ENCODE measurements around the gene MX2.

Gene MX2

DNA sequence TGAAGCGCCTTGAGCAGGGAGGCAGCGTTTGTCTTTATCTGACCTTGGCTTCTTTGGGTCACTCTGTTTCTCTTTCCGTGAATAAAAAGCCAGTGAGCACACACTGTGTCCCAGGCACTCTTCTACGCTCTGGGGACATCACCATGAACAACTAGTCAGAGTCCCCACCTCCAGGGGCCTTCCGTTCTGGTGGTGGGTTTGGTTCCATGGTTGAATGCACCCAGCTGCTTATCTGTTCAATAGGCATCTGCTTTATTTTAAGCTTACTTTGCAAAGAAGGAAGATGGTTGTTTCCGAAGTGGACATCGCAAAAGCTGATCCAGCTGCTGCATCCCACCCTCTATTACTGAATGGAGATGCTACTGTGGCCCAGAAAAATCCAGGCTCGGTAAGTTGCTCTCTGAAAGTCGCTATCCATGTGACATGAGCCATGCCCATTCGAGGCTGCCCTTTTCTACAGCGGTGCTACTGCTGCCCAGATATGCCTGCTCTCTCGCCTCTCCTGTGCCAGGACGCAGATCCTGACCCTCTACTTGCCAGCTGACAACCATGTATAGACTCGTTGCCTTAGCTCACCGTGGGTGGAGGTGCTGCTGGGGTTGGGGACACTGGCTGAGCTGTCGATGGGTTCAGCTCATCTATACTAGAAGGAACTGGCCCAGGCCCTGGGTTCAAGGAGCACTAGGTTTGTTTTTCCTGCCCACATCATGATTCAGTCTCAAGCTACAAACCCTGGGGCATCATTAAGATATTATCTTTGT is 70.1 kb downstream of the MX2 start:
- no peak overlapping the region for H3K4me3 ChIP-seq (ENCODE audit: low read length)
- H3K27me3 ChIP-seq (ENCODE audit: low read depth, low read length), result no peaks in the 10 kb centered on the region
- no peak overlapping the region for H3K4me2 ChIP-seq (ENCODE audit: low read length)
- no peak overlapping the region for H3K27ac ChIP-seq (ENCODE audit: low read length)
- no peaks in the 10 kb centered on the region for H3K79me2 ChIP-seq (ENCODE audit: low read length)
- TF ChIP-seq, protein P1, sequence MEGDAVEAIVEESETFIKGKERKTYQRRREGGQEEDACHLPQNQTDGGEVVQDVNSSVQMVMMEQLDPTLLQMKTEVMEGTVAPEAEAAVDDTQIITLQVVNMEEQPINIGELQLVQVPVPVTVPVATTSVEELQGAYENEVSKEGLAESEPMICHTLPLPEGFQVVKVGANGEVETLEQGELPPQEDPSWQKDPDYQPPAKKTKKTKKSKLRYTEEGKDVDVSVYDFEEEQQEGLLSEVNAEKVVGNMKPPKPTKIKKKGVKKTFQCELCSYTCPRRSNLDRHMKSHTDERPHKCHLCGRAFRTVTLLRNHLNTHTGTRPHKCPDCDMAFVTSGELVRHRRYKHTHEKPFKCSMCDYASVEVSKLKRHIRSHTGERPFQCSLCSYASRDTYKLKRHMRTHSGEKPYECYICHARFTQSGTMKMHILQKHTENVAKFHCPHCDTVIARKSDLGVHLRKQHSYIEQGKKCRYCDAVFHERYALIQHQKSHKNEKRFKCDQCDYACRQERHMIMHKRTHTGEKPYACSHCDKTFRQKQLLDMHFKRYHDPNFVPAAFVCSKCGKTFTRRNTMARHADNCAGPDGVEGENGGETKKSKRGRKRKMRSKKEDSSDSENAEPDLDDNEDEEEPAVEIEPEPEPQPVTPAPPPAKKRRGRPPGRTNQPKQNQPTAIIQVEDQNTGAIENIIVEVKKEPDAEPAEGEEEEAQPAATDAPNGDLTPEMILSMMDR (IDR thresholded peaks at IDR 0.05; ENCODE audit: low read depth, low read length), result no peak
- no peak for TF ChIP-seq EZH2phosphoT487 (IDR thresholded peaks at IDR 0.05; ENCODE audit: low read depth)
- H3K9ac ChIP-seq (ENCODE audit: low read length), result no peak overlapping the region
- H3K4me1 ChIP-seq (ENCODE audit: low read length), result no peaks in the 10 kb centered on the region
- no peaks in the 10 kb centered on the region for H3K9me3 ChIP-seq (ENCODE audit: insufficient read depth, low read length)
- H2AFZ ChIP-seq (ENCODE audit: low read depth, low read length), result no peak overlapping the region
- H3K36me3 ChIP-seq (replicated peaks; ENCODE audit: low read depth, low read length), result no peaks in the 10 kb centered on the region
- no peaks in the 10 kb centered on the region for H4K20me1 ChIP-seq (ENCODE audit: insufficient read depth, low read length)

DNA sequence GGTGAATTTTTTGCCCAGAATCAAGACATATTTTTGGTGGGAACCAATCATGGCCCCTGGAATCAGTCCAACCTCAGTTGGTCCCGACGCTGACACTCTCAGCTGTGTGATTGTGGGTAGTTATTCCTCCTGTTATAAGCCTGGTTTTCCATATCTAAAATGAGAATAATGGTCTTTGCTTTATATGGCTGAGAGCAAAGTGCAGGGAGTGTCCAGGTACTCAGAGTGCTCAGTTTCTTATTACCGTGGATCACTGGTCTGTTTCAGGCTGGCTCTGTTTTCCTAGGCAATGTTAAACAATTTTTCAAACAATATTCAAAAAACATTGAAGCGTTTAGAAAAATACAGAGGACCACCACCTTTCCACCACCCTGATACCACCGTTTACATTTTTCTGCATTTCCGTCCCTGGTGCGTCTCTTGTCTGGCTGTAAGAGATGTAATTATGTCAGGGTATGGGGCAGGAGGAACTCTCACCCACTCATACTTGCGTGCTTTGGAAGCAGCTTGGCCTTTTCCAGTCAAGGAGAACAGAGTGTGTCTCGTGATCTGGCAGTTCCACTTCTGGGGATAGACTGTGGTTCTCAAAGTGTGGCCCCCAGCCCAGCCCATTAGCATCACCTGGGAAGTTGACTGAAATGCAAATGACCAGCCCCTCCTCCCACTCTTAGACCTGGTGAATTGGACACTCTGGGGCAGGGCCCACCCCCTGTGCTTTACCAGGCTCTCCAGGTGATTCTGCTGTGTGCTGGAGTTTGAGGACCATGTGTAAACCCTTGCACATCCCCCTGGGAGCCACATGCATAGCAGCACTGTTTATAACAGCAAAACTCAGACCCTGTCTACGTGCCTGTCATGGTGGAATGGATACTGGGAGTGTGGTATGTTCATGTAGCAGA is 71.0 kb downstream of the MX2 start:
- H3K79me2 ChIP-seq (ENCODE audit: low read length), result no peaks in the 10 kb centered on the region

DNA sequence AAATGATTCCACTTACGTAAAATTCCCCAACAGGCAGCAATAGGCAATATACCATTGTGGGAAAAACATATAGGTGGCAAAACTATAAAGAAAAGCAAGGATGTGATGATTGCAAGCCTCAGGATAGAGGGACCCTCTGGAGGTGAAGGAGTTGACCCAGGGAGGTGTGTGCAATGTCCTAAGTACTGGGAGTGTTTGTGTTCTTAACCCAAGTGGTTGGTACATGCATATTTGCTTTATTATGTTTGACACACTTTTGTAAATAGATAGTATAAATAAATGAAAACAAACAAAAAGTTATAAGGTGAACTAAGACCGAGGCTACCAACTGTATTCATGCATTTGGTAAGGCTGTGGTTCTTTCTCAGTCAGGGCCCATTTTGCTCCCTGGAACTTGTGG is 71.7 kb downstream of the MX2 start:
- H3K4me1 ChIP-seq (ENCODE audit: low read length), result no peaks in the 10 kb centered on the region
- H3K4me2 ChIP-seq (ENCODE audit: low read length), result no peak overlapping the region
- H3K27ac ChIP-seq (ENCODE audit: low read length), result no peak overlapping the region
- H3K36me3 ChIP-seq (replicated peaks; ENCODE audit: low read depth, low read length), result no peaks in the 10 kb centered on the region
- H3K79me2 ChIP-seq (ENCODE audit: low read length), result no peaks in the 10 kb centered on the region
- H3K9me3 ChIP-seq (ENCODE audit: insufficient read depth, low read length), result no peaks in the 10 kb centered on the region
- no peaks in the 10 kb centered on the region for H4K20me1 ChIP-seq (ENCODE audit: insufficient read depth, low read length)
- no peak overlapping the region for H3K9ac ChIP-seq (ENCODE audit: low read length)
- TF ChIP-seq, protein P1 (IDR thresholded peaks at IDR 0.05; ENCODE audit: low read depth, low read length), result no peak
- no peak for TF ChIP-seq EZH2phosphoT487 (IDR thresholded peaks at IDR 0.05; ENCODE audit: low read depth)
- H2AFZ ChIP-seq (ENCODE audit: low read depth, low read length), result no peak overlapping the region
- no peak overlapping the region for H3K4me3 ChIP-seq (ENCODE audit: low read length)
- H3K27me3 ChIP-seq (ENCODE audit: low read depth, low read length), result no peaks in the 10 kb centered on the region

More for the DNA sequence above, 71.0 kb downstream of the MX2 start:
- Histone ChIP-seq H3K27ac (ENCODE audit: low read length) (no peak overlapping the region), H2AFZ (ENCODE audit: low read depth, low read length) (no peak overlapping the region), H3K4me3 (ENCODE audit: low read length) (no peak overlapping the region), H3K9me3 (ENCODE audit: insufficient read depth, low read length) (no peaks in the 10 kb centered on the region), H3K4me1 (ENCODE audit: low read length) (no peaks in the 10 kb centered on the region), H4K20me1 (ENCODE audit: insufficient read depth, low read length) (no peaks in the 10 kb centered on the region), H3K36me3 (replicated peaks; ENCODE audit: low read depth, low read length) (no peaks in the 10 kb centered on the region), H3K4me2 (ENCODE audit: low read length) (no peak overlapping the region), H3K27me3 (ENCODE audit: low read depth, low read length) (no peaks in the 10 kb centered on the region), H3K9ac (ENCODE audit: low read length) (no peak overlapping the region)
- TF ChIP-seq, protein P1 (IDR thresholded peaks at IDR 0.05; ENCODE audit: low read depth, low read length), result no peak
- TF ChIP-seq EZH2phosphoT487 (IDR thresholded peaks at IDR 0.05; ENCODE audit: low read depth), result no peak

DNA sequence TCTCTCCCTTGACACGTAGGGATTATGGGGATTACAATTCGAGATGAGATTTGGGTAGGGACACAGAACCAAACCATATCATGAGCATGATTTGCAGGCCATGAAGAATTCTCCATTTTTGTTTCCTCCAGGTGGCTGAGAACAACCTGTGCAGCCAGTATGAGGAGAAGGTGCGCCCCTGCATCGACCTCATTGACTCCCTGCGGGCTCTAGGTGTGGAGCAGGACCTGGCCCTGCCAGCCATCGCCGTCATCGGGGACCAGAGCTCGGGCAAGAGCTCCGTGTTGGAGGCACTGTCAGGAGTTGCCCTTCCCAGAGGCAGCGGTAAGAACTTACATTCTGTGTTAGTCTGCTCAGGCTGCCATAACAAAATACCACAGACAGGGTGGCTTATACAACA is 73.9 kb downstream of the MX2 start:
- Histone ChIP-seq H3K27ac (ENCODE audit: low read length) (no peak overlapping the region), H3K9ac (ENCODE audit: low read length) (no peak overlapping the region), H3K9me3 (ENCODE audit: insufficient read depth, low read length) (no peaks in the 10 kb centered on the region), H3K4me2 (ENCODE audit: low read length) (no peak overlapping the region), H3K27me3 (ENCODE audit: low read depth, low read length) (no peaks in the 10 kb centered on the region), H3K36me3 (replicated peaks; ENCODE audit: low read depth, low read length) (no peaks in the 10 kb centered on the region), H4K20me1 (ENCODE audit: insufficient read depth, low read length) (no peaks in the 10 kb centered on the region), H3K4me3 (ENCODE audit: low read length) (no peak overlapping the region), H3K4me1 (ENCODE audit: low read length) (no peaks in the 10 kb centered on the region), H2AFZ (ENCODE audit: low read depth, low read length) (no peak overlapping the region), H3K79me2 (ENCODE audit: low read length) (no peaks in the 10 kb centered on the region)
- TF ChIP-seq, protein P1 (IDR thresholded peaks at IDR 0.05; ENCODE audit: low read depth, low read length), result no peak
- TF ChIP-seq EZH2phosphoT487 (IDR thresholded peaks at IDR 0.05; ENCODE audit: low read depth), result no peak
